PFSK-1 (cell line): ENCODE measurements around the gene CD200.

ENCODE experiments used
- POLR2AphosphoS5 ChIP-seq: IDR thresholded peaks from 2 replicates; pipeline ENCODE4 v1.6.1; 2012; ENCODE audit warnings: low read depth, mild to moderate bottlenecking, control low read depth, low read length, moderate library complexity
- SIN3A ChIP-seq: IDR thresholded peaks from 2 replicates; pipeline ENCODE4 v1.6.1; 2012; ENCODE audit warnings: mild to moderate bottlenecking, low read length, moderate library complexity, borderline replicate concordance; ENCODE audit not compliant: insufficient read depth
- TAF1 ChIP-seq: IDR thresholded peaks from 2 replicates; pipeline ENCODE4 v1.6.1; 2012; ENCODE audit warnings: low read length, control low read depth, borderline replicate concordance; ENCODE audit not compliant: insufficient read depth
- TF ChIP-seq, protein P1 (sequence below), 2 experiments: IDR thresholded peaks; 2 replicates each; pipeline versions ENCODE4 v1.6.1 to v1.8.0; 2011 to 2012; ENCODE audit warnings: low read depth in 2 of 2, low read length in 2 of 2, control low read depth in 1 of 2, inconsistent platforms in 1 of 2, mild to moderate bottlenecking in 1 of 2, moderate library complexity in 1 of 2; ENCODE audit not compliant: insufficient read depth in 1 of 2

DNA sequence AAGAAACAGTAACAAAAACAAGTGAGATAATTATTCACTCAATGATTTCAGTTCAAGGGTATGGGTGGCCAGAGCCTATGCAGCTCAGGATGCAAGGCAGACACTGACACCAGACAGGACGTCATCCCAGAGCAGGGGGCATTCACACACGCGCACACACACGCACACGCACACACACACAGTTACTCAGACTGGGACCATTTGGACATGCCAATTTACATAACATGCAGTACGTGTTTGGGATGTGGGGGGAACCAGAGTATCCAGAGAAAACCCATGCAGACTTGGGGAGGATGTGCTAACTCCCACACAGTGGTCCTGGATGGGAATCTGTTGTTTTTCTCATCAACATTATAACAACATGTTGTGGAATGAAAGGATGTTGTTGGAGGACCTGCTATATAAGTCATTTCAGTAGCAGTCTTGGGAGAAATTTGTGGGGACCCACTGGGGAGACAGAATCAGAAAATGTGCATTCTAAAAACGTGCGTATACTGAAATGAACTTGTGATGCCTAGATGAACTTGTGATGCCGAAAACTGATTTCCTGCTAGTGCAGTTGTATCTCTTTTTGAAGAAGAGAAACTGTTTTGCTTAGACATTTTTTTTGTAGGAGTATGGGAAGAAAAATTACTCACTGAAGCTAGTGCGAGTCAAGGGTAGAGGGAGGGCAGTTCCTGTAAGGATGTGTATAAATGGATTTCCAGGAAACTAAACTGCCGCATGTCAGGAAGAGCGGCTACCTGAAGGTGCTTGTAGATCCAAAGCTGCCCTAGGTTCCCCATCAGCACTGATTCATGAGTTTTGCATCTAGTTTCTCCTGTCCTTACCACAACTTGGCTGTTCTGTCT is 25.2 kb downstream of the CD200 start:
- TF ChIP-seq SIN3A (no peak), TAF1 (no peak), POLR2AphosphoS5 (no peak)
- TF ChIP-seq, protein P1, sequence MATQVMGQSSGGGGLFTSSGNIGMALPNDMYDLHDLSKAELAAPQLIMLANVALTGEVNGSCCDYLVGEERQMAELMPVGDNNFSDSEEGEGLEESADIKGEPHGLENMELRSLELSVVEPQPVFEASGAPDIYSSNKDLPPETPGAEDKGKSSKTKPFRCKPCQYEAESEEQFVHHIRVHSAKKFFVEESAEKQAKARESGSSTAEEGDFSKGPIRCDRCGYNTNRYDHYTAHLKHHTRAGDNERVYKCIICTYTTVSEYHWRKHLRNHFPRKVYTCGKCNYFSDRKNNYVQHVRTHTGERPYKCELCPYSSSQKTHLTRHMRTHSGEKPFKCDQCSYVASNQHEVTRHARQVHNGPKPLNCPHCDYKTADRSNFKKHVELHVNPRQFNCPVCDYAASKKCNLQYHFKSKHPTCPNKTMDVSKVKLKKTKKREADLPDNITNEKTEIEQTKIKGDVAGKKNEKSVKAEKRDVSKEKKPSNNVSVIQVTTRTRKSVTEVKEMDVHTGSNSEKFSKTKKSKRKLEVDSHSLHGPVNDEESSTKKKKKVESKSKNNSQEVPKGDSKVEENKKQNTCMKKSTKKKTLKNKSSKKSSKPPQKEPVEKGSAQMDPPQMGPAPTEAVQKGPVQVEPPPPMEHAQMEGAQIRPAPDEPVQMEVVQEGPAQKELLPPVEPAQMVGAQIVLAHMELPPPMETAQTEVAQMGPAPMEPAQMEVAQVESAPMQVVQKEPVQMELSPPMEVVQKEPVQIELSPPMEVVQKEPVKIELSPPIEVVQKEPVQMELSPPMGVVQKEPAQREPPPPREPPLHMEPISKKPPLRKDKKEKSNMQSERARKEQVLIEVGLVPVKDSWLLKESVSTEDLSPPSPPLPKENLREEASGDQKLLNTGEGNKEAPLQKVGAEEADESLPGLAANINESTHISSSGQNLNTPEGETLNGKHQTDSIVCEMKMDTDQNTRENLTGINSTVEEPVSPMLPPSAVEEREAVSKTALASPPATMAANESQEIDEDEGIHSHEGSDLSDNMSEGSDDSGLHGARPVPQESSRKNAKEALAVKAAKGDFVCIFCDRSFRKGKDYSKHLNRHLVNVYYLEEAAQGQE (IDR thresholded peaks at IDR 0.05; ENCODE audit: insufficient read depth in 1 of 2, low read depth in 2 of 2, low read length in 2 of 2) = no peak
